HEK293 (cell line): ENCODE results near the gene DLG2.
A peak's percentile ranks its signal among the peaks of the same experiment; 100 is the strongest.

Experiments used
- CTCF ChIA-PET: fragments of 350-600 bp; formaldehyde crosslinking; extraction: SDS; loops from one replicate; lab custom pipeline; 2021; ENCODE audit warnings: antibody characterized with exemption; lab: Yijun Ruan, JAX
- POLR2A ChIA-PET: fragments of 300-600 bp; formaldehyde crosslinking; extraction: SDS; loops from one replicate; lab custom pipeline; 2020; ENCODE audit warnings: antibody characterized with exemption, inconsistent platforms; lab: Yijun Ruan, JAX
- H3K27ac ChIP-seq: fragments of 200-500 bp; sonication (Bioruptor generic); 2 replicates; pipeline ENCODE4 v1.5.1; 2014; ENCODE audit warnings: low read depth, low read length, control low read depth, inconsistent platforms; ENCODE audit errors: extremely low read depth
- H3K36me3 ChIP-seq, 2 experiments: fragments of 200-500 bp in 1 of 2; sonication (Bioruptor generic) in 1 of 2; 1 replicate in 1 of 2; 2 replicates in 1 of 2; pipeline ENCODE4 v1.5.1; 2014 to 2017; ENCODE audit warnings: inconsistent platforms in 2 of 2, low read length in 2 of 2; ENCODE audit not compliant: control insufficient read depth in 2 of 2, insufficient read depth in 1 of 2
- H3K4me1 ChIP-seq: fragments of 200-500 bp; sonication (Bioruptor generic); 2 replicates; pipeline ENCODE4 v1.5.1; 2014; ENCODE audit warnings: mild to moderate bottlenecking, low read length, inconsistent platforms; ENCODE audit not compliant: control insufficient read depth, insufficient read depth
- H3K4me3 ChIP-seq: 2 replicates; pipeline ENCODE4 v1.5.1; 2011; ENCODE audit warnings: low read depth, mild to moderate bottlenecking, control low read depth, low read length, moderate library complexity
- H3K9me3 ChIP-seq: fragments of 200-500 bp; sonication (Bioruptor generic); 2 replicates; pipeline ENCODE4 v1.5.1; 2014; ENCODE audit warnings: low read depth, low read length, inconsistent platforms; ENCODE audit not compliant: control insufficient read depth, insufficient read depth
- CTCF ChIP-seq: fragments of 450-650 bp; formaldehyde crosslinking; IDR thresholded peaks from 2 replicates; pipeline ENCODE4 v1.5.1; 2016; ENCODE audit warnings: missing biosample characterization, missing genetic modification characterization
- KLF1 ChIP-seq: fragments of 450-650 bp; formaldehyde crosslinking; IDR thresholded peaks from 2 replicates; pipeline ENCODE4 v1.5.1; 2016; ENCODE audit warnings: missing biosample characterization, missing genetic modification characterization
- MYNN ChIP-seq: fragments of 450-650 bp; formaldehyde crosslinking; IDR thresholded peaks from 2 replicates; pipeline ENCODE4 v1.5.1; 2016; ENCODE audit warnings: missing biosample characterization, missing genetic modification characterization, borderline replicate concordance
- SP3 ChIP-seq: fragments of 450-650 bp; formaldehyde crosslinking; IDR thresholded peaks from 2 replicates; pipeline ENCODE4 v1.5.1; 2016; ENCODE audit warnings: missing biosample characterization, missing genetic modification characterization
- ZBTB10 ChIP-seq: fragments of 450-650 bp; formaldehyde crosslinking; IDR thresholded peaks from 2 replicates; pipeline ENCODE4 v1.5.1; 2016; ENCODE audit warnings: missing biosample characterization, missing genetic modification characterization
- ZBTB17 ChIP-seq: fragments of 450-650 bp; formaldehyde crosslinking; IDR thresholded peaks from 2 replicates; pipeline ENCODE4 v1.5.1; 2016; ENCODE audit warnings: missing biosample characterization, missing genetic modification characterization
- ZBTB49 ChIP-seq: fragments of 450-650 bp; formaldehyde crosslinking; IDR thresholded peaks from 2 replicates; pipeline ENCODE4 v1.5.1; 2016; ENCODE audit warnings: missing biosample characterization, missing genetic modification characterization, low read depth
- ZNF16 ChIP-seq: fragments of 450-650 bp; formaldehyde crosslinking; IDR thresholded peaks from 2 replicates; pipeline ENCODE4 v1.5.1; 2016; ENCODE audit warnings: low read depth, missing biosample characterization, missing genetic modification characterization
- ZNF169 ChIP-seq: fragments of 450-650 bp; formaldehyde crosslinking; IDR thresholded peaks from 2 replicates; pipeline ENCODE4 v1.5.1; 2016; ENCODE audit warnings: missing biosample characterization, missing genetic modification characterization
- ZNF335 ChIP-seq: fragments of 450-650 bp; formaldehyde crosslinking; conservative IDR thresholded peaks from 2 replicates; pipeline ENCODE4 v1.5.1; 2016; ENCODE audit warnings: missing biosample characterization, missing genetic modification characterization
- ZNF398 ChIP-seq: fragments of 450-650 bp; formaldehyde crosslinking; IDR thresholded peaks from 2 replicates; pipeline ENCODE4 v1.5.1; 2017; ENCODE audit warnings: missing biosample characterization, missing genetic modification characterization
- ZNF530 ChIP-seq: fragments of 450-650 bp; formaldehyde crosslinking; IDR thresholded peaks from 2 replicates; pipeline ENCODE4 v1.5.1; 2016; ENCODE audit warnings: low read depth, missing biosample characterization, missing genetic modification characterization
- ZNF560 ChIP-seq: fragments of 450-650 bp; formaldehyde crosslinking; IDR thresholded peaks from 2 replicates; pipeline ENCODE4 v1.5.1; 2017; ENCODE audit warnings: missing biosample characterization, missing genetic modification characterization, borderline replicate concordance
- ZNF610 ChIP-seq: fragments of 450-650 bp; formaldehyde crosslinking; IDR thresholded peaks from 2 replicates; pipeline ENCODE4 v1.5.1; 2016; ENCODE audit warnings: missing biosample characterization, missing genetic modification characterization, borderline replicate concordance
- ZNF654 ChIP-seq: fragments of 450-650 bp; formaldehyde crosslinking; IDR thresholded peaks from 2 replicates; pipeline ENCODE4 v1.5.1; 2016; ENCODE audit warnings: low read depth, missing biosample characterization, missing genetic modification characterization
- ZNF664 ChIP-seq: fragments of 450-650 bp; formaldehyde crosslinking; IDR thresholded peaks from 2 replicates; pipeline ENCODE4 v1.5.1; 2016; ENCODE audit warnings: missing biosample characterization, missing genetic modification characterization

The DLG2 gene

GRCh38 chr11:83835423-83835822 lies 1791.7 kb downstream of the DLG2 start (continued):
- TF ChIP-seq ZBTB49 (tag by site-specific recombination), result no peak
- no peak for TF ChIP-seq ZNF664 (tag by site-specific recombination)
- no peak for TF ChIP-seq ZBTB17 (tag by site-specific recombination)

GRCh38 chr11:83831929-83832328 lies 1795.2 kb downstream of the DLG2 start:
- no peak for TF ChIP-seq KLF1 (tag by site-specific recombination)
- TF ChIP-seq ZNF530 (tag by site-specific recombination), result no peak
- no peak for TF ChIP-seq MYNN (tag by site-specific recombination)
- TF ChIP-seq ZNF169 (tag by site-specific recombination), result no peak
- no peak for TF ChIP-seq ZNF398
- no peak for TF ChIP-seq SP3 (tag by site-specific recombination)
- no peak for TF ChIP-seq ZNF560 (tag by site-specific recombination)
- TF ChIP-seq ZNF610 (tag by site-specific recombination), result no peak
- Histone ChIP-seq H3K36me3 (no peaks in the 10 kb centered on the region), H3K4me1 (no peaks in the 10 kb centered on the region), H3K4me3 (no peak overlapping the region), H3K27ac (no peak overlapping the region), H3K9me3 (no peaks in the 10 kb centered on the region)
- ChIA-PET CTCF (no interaction called here), POLR2A (no interaction called here)

- H3K9me3 ChIP-seq, result no peaks in the 10 kb centered on the region
- POLR2A ChIA-PET, result no interaction called here
- H3K4me3 ChIP-seq, result no peak overlapping the region
These were observed 1799.1 kb downstream of the DLG2 start for GRCh38 chr11:83827940-83828554.

More at GRCh38 chr11:83827940-83828554, 1799.1 kb downstream of the DLG2 start:
- TF ChIP-seq ZBTB10 (no peak), ZNF16 (tag by site-specific recombination) (no peak), ZNF335 (tag by site-specific recombination) (0 out of 2 replicates have a peak, but pooled peaks have one; percentile 13), CTCF (tag by site-specific recombination) (no peak), ZNF654 (tag by site-specific recombination) (peak; percentile 66), ZNF530 (tag by site-specific recombination) (no peak)
- TF ChIP-seq, all 188 proteins: peak for 2
- CTCF ChIA-PET, result interaction anchor here (0.5 to 1.9 kb wide), 19 partner anchors 8 to 1766 kb away, joined by 3 to 16 read pairs (median 3); no protein-coding TSS in a partner anchor
- Histone ChIP-seq H3K36me3 (no peaks in the 10 kb centered on the region), H3K27ac (no peak overlapping the region), H3K4me1 (no peaks in the 10 kb centered on the region)
